ENCODE measurements around the gene ORMDL2.

GRCh38 chr12:55830601-55831446 is 13.0 kb downstream of the ORMDL2 start:
- TF ChIP-seq POLR2A (IDR thresholded peaks at IDR 0.05): peak; percentile 7 to 47
- no peak for TF ChIP-seq CTCF (IDR thresholded peaks at IDR 0.05)
